Stimulated activated memory B cell treated with anti-CD40 and anti-IgM and Interleukin-4, amounts not matched to agents 10 μg/mL and 1 μg/mL and 100 μg/mL, for 72 hours (primary cell): Measurements from ENCODE around the gene FRY.
A peak's percentile ranks its signal among the peaks of the same experiment; 100 is the strongest.

ENCODE experiments used
- ATAC-seq: fragments of 150-1000 bp; cut with Tn5 transposase; 2 replicates; pipeline ENCODE4 v1.10.0; 2021
- H3K27ac Mint-ChIP-seq: one replicate; pipeline ENCODE4 v1.8.0; 2022; ENCODE audit warnings: mild to moderate bottlenecking, mixed read lengths
- H3K27me3 Mint-ChIP-seq: one replicate; pipeline ENCODE4 v1.8.0; 2022; ENCODE audit warnings: mixed read lengths
- H3K36me3 Mint-ChIP-seq: one replicate; pipeline ENCODE4 v1.8.0; 2022; ENCODE audit warnings: mixed read lengths
- H3K4me1 Mint-ChIP-seq: one replicate; pipeline ENCODE4 v1.8.0; 2022; ENCODE audit warnings: mixed read lengths
- H3K4me3 Mint-ChIP-seq: one replicate; pipeline ENCODE4 v1.8.0; 2022; ENCODE audit warnings: mild to moderate bottlenecking, moderate library complexity, mixed read lengths
- H3K9me3 Mint-ChIP-seq: one replicate; pipeline ENCODE4 v1.8.0; 2022; ENCODE audit warnings: mixed read lengths

Gene FRY

DNA sequence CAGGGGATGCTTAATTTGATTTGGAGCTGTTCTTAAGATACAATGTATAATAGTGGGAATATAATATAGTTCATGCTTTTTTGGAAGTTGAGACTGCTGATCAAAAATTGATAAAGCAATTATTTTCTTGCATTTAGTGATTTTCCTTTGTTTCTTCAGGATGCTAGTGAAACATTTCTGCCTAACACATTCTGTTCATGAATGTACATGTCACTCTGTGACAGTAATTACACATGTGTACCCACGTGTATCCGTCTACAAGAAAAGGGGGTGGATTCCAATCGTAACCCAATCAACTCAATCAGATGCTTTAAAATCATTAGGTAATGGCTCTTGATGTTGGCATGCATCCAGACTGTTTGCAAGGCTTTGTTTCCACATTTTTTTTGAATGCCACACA lies 5.0 kb upstream of the FRY start:
- no peaks in the 10 kb centered on the region for H3K36me3 Mint-ChIP-seq
- no peak overlapping the region for H3K4me3 Mint-ChIP-seq
- H3K9me3 Mint-ChIP-seq, result no peaks in the 10 kb centered on the region
- peaks cover 12% of the 10 kb centered on the region for H3K4me1 Mint-ChIP-seq
- no peak for ATAC-seq
- H3K27ac Mint-ChIP-seq, result no peak overlapping the region
- peaks cover 4% of the 10 kb centered on the region for H3K27me3 Mint-ChIP-seq

DNA sequence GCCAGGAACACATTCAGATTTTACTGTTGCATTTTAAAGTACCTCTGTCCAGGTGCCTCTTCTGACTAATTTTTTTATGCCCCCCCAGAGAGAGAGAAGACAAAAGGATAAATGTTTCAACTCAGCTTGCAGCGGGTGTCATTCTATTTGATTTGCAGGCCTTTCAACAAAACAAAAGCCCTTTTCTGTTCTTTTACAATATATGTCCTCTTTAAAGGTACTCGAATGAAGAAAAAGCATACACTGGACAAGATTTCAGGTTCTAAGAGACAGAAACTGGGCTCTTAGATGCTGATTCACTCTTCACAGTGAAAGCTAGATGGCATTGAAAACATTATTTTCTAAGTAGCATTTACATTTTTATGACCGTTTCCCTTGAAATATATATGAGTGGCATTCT lies 2.9 kb upstream of the FRY start:
- H3K4me3 Mint-ChIP-seq, result no peak overlapping the region
- no peaks in the 10 kb centered on the region for H3K9me3 Mint-ChIP-seq
- no peak for ATAC-seq
- no peak overlapping the region for H3K27ac Mint-ChIP-seq
- H3K36me3 Mint-ChIP-seq, result no peaks in the 10 kb centered on the region
- H3K4me1 Mint-ChIP-seq, result peaks cover 18% of the 10 kb centered on the region
- H3K27me3 Mint-ChIP-seq, result peaks cover 12% of the 10 kb centered on the region

- no peak for ATAC-seq
- Mint-ChIP-seq H3K27ac (no peak overlapping the region), H3K36me3 (no peaks in the 10 kb centered on the region), H3K4me3 (no peak overlapping the region), H3K9me3 (no peaks in the 10 kb centered on the region), H3K27me3 (peaks cover 18% of the 10 kb centered on the region), H3K4me1 (peaks cover 18% of the 10 kb centered on the region)
Measured at GRCh38 chr13:32029684-32030083, 1.9 kb upstream of the FRY start.

DNA sequence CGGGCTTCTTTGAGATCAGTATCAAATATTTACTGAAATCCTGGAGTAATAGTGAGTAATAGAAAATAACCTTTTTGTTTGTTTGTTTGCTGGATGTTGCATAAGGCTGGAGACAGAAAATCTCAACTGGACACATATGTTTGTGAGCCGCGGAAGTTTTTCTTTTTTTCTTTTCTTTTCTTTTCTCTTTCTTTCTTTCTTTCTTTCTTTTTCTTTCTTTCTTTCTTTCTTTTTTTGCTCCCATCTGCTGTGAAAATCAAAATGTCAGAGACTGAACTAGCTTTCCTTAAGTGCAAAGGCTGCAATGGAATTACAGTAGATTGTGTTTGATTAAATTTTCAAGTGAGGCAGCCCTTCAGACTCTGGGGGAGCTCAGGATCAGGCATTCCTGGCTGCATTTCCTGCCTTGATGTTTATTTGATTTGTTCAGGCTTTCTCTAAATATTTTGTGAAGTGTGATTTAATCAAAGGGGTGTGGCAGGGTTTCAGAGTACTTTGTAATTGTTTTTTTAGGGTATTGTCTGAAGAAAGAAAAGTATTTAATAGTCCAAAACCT lies 319 bp downstream of the FRY start:
- H3K4me3 Mint-ChIP-seq, result peak overlapping the region; percentile 81
- ATAC-seq, result no peak
- H3K27me3 Mint-ChIP-seq, result peaks cover 22% of the 10 kb centered on the region
- no peaks in the 10 kb centered on the region for H3K9me3 Mint-ChIP-seq
- peaks cover 28% of the 10 kb centered on the region for H3K4me1 Mint-ChIP-seq
- peak overlapping the region; percentile 85 for H3K27ac Mint-ChIP-seq
- no peaks in the 10 kb centered on the region for H3K36me3 Mint-ChIP-seq

- Mint-ChIP-seq H3K4me1 (peaks cover 28% of the 10 kb centered on the region), H3K9me3 (no peaks in the 10 kb centered on the region), H3K36me3 (no peaks in the 10 kb centered on the region), H3K4me3 (no peak overlapping the region), H3K27ac (no peak overlapping the region), H3K27me3 (peaks cover 22% of the 10 kb centered on the region)
- ATAC-seq, result no peak
Measured at GRCh38 chr13:32032759-32033158, 1.2 kb downstream of the FRY start.

DNA sequence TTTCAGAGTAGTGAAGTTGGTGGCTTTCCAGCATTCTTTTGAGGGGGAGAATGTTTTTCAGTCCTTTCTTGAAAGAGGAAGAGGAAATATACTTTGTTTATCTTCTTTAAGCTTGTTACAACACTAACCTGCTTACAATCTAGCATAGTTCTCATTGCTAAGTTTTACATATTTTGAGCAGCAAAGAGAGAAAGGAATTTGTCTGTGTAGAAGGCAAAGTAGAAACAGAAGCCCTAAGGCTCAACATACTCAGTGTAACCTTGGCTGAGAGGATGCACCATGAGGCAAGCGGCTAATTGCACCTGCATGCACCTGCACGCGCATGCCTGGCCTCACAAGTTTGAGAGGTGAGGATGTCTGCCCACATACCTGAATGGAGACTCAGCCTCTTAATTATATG lies 2.2 kb downstream of the FRY start:
- no peak for ATAC-seq
- no peak overlapping the region for H3K4me3 Mint-ChIP-seq
- peaks cover 28% of the 10 kb centered on the region for H3K4me1 Mint-ChIP-seq

DNA sequence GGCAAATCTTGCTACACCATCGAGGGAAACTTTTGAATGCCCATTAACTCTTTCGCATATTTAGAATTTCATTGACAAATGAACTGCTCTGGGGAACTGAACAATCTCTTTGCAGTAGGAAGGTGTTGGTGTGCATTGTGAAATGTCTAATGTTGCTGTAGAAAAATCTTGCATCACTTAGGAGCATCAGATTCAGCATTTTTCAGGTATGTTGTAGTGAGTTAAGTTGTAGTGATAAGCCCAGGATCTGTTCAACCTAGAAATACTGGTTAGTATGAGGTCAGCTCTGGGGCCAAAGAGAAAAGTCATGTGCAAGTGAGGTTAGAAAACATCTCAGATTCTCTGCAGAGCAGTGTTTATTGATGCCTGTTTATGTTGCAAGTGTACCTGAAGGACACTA lies 4.1 kb downstream of the FRY start:
- Mint-ChIP-seq H3K4me1 (peaks cover 25% of the 10 kb centered on the region), H3K9me3 (no peaks in the 10 kb centered on the region), H3K36me3 (no peaks in the 10 kb centered on the region), H3K4me3 (no peak overlapping the region), H3K27ac (no peak overlapping the region), H3K27me3 (peaks cover 22% of the 10 kb centered on the region)
- no peak for ATAC-seq

More for the DNA sequence above, 2.2 kb downstream of the FRY start:
- no peak overlapping the region for H3K27ac Mint-ChIP-seq
- no peaks in the 10 kb centered on the region for H3K36me3 Mint-ChIP-seq
- H3K9me3 Mint-ChIP-seq, result no peaks in the 10 kb centered on the region
- peaks cover 22% of the 10 kb centered on the region for H3K27me3 Mint-ChIP-seq

DNA sequence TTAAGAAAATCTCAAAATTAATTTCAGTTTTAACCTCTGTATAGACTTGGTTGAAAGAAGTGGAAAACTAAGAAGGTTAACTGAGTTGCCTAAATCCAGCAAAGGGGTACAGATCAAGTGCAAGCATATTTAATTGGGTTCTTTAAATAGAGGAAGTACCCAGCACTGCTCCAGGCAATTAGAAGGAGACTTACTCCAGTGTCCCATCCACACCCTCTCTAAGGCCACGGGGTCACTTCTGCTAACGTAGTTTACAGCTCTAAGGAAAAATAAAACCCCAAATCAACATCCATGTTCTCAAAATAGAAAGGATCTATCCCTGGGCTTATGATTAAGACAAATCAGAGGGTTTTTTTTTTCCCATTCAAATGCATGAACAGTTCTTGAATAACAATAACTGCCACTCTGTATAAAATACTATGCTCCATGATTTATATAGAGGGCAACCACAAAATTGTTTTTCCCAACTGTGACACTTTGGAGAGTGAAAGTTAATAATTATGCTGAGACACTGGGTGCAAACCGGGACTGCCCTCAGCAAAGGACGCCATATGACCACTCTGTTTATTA lies 4.6 kb downstream of the FRY start:
- H3K27ac Mint-ChIP-seq, result no peak overlapping the region

DNA sequence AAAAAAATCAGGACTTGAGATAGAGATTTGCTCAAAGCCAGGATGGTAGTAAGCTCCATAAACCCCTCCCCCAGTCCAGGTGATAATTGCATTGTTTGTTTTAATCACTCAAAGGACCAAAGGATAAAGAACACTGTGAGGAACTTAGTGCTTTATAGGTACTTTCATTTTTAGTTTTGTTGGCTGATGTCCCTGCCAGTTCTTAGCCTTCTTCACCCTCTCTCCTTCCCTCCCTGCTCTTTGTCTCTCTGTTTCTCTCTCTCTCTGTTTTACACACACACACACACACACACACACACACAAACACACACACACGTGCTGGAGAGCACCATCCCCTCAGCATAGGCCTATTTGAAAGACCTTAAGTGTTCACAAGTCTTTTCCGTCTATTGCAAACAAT lies 5.2 kb downstream of the FRY start:
- H3K27me3 Mint-ChIP-seq, result peaks cover 17% of the 10 kb centered on the region
- peaks cover 21% of the 10 kb centered on the region for H3K4me1 Mint-ChIP-seq
- H3K36me3 Mint-ChIP-seq, result no peaks in the 10 kb centered on the region
- peak overlapping the region; percentile 30 for H3K4me3 Mint-ChIP-seq
- H3K27ac Mint-ChIP-seq, result no peak overlapping the region
- H3K9me3 Mint-ChIP-seq, result no peaks in the 10 kb centered on the region
- no peak for ATAC-seq

More for the DNA sequence above, 4.6 kb downstream of the FRY start:
- no peak for ATAC-seq
- no peaks in the 10 kb centered on the region for H3K9me3 Mint-ChIP-seq
- H3K36me3 Mint-ChIP-seq, result no peaks in the 10 kb centered on the region
- H3K4me3 Mint-ChIP-seq, result peak overlapping the region; percentile 30
- H3K27me3 Mint-ChIP-seq, result peaks cover 22% of the 10 kb centered on the region
- peaks cover 21% of the 10 kb centered on the region for H3K4me1 Mint-ChIP-seq

DNA sequence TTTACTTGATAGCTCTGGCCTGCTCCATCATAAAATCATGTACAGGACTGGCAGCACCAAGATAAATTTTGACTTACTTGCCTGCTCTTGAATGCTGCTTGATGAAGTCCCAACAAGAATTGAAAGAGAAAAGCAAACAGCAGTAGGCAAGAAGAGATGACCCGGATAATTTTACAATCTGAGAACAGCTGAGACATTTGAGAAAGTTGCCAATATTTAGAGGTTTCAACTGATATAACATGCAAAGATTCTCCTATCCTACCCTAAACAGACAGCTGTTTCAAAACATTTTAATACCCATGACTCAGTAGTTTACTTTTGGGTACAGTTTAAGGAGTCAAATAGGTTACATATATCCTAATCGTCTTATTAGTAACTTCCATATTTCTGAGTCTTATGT lies 5.9 kb downstream of the FRY start:
- H3K27ac Mint-ChIP-seq, result no peak overlapping the region
- no peaks in the 10 kb centered on the region for H3K9me3 Mint-ChIP-seq
- peaks cover 10% of the 10 kb centered on the region for H3K27me3 Mint-ChIP-seq
- no peak overlapping the region for H3K4me3 Mint-ChIP-seq
- H3K4me1 Mint-ChIP-seq, result peaks cover 22% of the 10 kb centered on the region
- H3K36me3 Mint-ChIP-seq, result no peaks in the 10 kb centered on the region
- no peak for ATAC-seq

- no peak for ATAC-seq
- Mint-ChIP-seq H3K36me3 (no peaks in the 10 kb centered on the region), H3K27me3 (peaks cover 10% of the 10 kb centered on the region), H3K4me3 (no peak overlapping the region), H3K9me3 (no peaks in the 10 kb centered on the region), H3K27ac (no peak overlapping the region), H3K4me1 (peaks cover 28% of the 10 kb centered on the region)
Measured at GRCh38 chr13:32038343-32038742, 6.8 kb downstream of the FRY start.

DNA sequence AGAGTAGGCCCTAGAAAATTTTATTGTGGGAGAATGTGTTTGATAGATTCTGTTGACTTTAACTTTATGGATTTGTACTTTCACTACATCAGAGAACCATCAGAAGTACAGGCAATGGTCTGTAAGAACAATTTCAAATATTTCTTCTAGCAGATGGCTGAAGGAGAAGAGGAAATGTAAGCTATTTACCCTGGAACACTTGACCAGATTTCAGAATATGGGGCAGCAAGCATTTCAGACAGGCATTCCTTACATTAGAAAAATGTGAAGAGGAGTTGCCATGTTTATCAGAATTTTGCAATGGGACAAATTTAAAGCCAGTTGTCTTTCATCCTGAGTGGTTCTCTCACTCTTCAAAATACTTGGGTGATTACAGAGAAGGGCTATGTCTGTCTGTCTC lies 7.5 kb downstream of the FRY start:
- Mint-ChIP-seq H3K27ac (no peak overlapping the region), H3K36me3 (no peaks in the 10 kb centered on the region)

GRCh38 chr13:32039528-32039927 lies 8.0 kb downstream of the FRY start:
- Mint-ChIP-seq H3K27ac (no peak overlapping the region), H3K4me1 (peaks cover 28% of the 10 kb centered on the region), H3K4me3 (no peak overlapping the region), H3K27me3 (peaks cover 6% of the 10 kb centered on the region), H3K9me3 (no peaks in the 10 kb centered on the region), H3K36me3 (no peaks in the 10 kb centered on the region)
- ATAC-seq, result no peak

More for the DNA sequence above, 7.5 kb downstream of the FRY start:
- no peak overlapping the region for H3K4me3 Mint-ChIP-seq
- peaks cover 10% of the 10 kb centered on the region for H3K27me3 Mint-ChIP-seq
- ATAC-seq, result no peak
- no peaks in the 10 kb centered on the region for H3K9me3 Mint-ChIP-seq
- peaks cover 28% of the 10 kb centered on the region for H3K4me1 Mint-ChIP-seq

DNA sequence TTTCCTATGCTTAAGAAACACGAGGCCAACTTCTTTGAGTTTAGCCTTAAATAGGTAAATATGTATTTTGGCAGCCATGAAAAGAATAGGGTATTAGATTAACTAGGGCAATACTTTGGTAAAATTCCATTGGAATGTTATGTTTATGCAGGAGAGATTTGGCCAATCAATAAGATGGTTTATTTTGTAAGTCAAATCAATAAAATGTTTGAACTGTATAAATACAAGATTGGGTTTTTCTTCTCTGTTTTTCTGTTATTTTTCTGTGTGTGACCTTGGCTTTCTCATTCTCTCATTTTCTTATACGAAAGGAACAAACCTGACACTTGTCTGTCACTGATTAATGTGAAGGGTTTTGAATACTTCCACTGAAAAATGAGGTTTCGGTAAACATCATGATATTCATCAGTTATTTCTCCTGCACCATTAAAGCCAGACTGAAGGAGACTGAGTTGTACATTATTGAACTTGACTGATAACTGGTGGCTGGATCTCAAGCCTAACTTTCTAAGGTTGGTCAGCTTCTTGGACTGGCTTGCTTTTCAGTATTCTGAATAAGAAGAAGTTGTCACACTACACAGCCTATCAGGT lies 8.6 kb downstream of the FRY start:
- no peak for ATAC-seq
- Mint-ChIP-seq H3K27ac (no peak overlapping the region), H3K36me3 (no peaks in the 10 kb centered on the region), H3K4me1 (peaks cover 28% of the 10 kb centered on the region), H3K9me3 (no peaks in the 10 kb centered on the region), H3K27me3 (no peaks in the 10 kb centered on the region), H3K4me3 (no peak overlapping the region)

DNA sequence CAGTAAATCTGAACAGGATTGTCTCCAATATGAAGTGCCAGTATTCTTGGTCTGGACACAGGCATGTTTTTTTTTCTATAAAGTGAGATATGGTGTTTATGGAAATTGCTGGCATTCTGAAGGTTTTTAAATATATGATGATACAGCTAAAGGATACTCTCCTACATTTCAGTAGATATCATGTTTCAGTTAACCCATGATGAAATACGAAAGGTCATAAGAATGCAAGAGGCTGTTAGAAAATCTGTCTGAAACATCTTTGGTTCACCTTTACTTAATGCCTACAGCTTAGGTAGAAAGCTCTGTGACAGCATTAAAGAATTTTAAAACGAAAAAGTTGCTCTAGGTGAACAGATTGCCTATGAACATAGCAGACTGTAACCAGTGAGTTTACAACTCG lies 9.1 kb downstream of the FRY start:
- Mint-ChIP-seq H3K9me3 (no peaks in the 10 kb centered on the region), H3K27me3 (no peaks in the 10 kb centered on the region), H3K27ac (no peak overlapping the region), H3K4me3 (no peak overlapping the region), H3K4me1 (peaks cover 28% of the 10 kb centered on the region), H3K36me3 (no peaks in the 10 kb centered on the region)
- ATAC-seq, result no peak

DNA sequence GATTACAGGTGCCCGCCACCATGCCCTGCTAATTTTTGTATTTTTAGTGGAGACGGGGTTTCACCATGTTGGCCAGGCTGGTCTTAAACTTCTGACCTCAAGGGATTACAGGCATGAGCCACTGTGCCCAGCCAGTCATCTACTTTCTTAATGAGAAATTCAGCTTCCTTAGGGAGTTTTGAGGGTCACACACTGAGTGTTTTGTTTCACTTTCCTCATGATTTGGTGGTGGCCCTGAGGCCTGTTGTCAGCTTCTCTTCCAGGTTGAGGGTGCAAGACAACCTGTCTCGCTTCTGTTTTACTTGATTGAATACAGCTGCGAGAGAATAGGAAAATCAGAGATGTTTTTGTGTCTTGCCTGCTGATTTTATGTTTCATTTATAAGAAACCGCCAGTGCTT lies 9.9 kb downstream of the FRY start:
- Mint-ChIP-seq H3K36me3 (no peaks in the 10 kb centered on the region), H3K4me1 (peaks cover 27% of the 10 kb centered on the region), H3K9me3 (no peaks in the 10 kb centered on the region), H3K27ac (peak overlapping the region; percentile 61), H3K4me3 (no peak overlapping the region), H3K27me3 (no peaks in the 10 kb centered on the region)
- ATAC-seq, result peak; percentile 89
